ENCODE data around the gene SRSF7.
"Not testable (repeated sequence)": the region's sequence is repeated elsewhere in the genome, so short reads cannot be mapped to it uniquely, and the experiment has no call there.

Gene SRSF7

GRCh38 chr2:38754049-38754448 lies 2.9 kb upstream of the SRSF7 start:
- DNase-seq (ENCODE audit: low read depth) = no peak

DNA sequence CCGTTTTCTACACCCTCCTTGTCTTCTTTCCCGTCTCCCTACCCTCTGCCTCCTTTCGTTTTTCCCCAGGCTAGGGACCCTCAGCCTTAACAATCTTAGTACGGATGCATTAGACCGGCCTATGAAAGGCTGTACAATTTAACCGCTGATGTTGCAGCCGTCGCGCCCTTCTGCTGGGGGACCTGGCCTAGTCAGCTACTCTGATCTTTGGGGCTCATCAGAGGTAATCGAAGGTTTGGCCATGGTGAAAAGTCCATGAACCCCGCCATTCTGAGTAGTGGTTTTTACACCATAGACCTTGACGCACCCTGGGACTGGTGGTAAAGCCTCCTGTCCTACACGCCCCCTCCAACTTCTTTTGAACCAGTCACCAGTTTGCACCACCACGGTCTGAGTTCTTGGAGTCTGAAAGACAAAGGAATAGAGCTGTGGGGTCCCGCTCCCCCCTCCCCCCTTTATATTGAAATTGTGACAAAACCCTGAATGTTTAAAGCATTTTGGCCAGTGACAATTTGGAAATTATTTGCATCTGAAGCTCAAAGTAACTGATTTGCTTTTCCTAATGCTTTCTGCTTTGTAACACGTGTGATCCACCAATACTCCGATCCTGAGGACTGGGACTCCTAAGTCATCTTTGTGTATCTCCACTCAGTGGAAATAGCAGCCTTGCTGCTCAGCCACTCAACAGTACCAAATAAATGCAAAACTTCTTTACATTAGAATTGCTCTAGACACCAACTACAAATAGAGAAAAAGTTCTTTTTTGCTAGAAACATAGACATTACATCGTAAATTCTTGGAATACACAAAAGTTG lies 642 bp upstream of the SRSF7 start:
- DNase-seq (ENCODE audit: low read depth) = no peak

DNA sequence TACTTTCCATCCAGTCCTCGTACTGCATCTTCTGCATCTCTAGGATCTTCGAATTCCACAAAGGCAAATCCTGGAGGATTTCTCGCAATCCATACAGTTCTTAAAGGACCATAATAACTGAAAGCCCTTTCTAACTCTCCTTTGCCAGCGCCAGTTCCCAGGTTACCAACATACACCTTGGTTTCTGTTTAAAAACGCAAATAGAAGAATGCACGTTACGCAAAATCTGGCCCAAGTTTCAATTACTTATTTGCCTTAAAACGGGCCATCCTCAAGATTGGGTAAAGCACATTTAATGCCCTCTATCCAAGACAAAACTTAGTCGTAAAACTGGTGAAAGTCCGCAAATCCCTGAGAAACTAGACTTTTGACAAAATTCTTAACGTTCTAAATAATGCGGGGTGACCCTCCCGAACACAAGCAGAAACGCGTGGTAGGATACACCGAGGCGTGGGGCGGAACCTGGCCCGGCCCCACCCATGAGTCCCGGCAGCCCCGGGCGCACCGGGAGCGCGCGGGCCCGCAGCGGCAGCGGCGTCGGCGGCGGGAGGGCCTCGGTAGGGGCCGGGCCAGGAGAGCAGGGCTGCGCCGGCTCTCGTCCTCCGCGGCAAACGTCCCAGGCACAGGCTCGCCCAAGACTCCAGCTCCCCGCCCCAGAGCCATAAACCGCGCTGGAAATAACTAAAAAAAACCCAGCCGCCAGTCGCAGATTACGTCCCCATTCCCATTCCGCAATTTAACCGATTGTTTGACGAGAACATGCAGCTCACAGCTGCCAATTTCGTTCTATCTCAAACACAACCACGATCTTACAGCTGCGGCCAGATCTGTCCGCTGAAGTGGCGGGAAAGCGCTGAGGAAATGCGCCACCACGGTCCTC lies 910 bp downstream of the SRSF7 start:
- peak; percentile 29 for DNase-seq (ENCODE audit: low read depth)

DNA sequence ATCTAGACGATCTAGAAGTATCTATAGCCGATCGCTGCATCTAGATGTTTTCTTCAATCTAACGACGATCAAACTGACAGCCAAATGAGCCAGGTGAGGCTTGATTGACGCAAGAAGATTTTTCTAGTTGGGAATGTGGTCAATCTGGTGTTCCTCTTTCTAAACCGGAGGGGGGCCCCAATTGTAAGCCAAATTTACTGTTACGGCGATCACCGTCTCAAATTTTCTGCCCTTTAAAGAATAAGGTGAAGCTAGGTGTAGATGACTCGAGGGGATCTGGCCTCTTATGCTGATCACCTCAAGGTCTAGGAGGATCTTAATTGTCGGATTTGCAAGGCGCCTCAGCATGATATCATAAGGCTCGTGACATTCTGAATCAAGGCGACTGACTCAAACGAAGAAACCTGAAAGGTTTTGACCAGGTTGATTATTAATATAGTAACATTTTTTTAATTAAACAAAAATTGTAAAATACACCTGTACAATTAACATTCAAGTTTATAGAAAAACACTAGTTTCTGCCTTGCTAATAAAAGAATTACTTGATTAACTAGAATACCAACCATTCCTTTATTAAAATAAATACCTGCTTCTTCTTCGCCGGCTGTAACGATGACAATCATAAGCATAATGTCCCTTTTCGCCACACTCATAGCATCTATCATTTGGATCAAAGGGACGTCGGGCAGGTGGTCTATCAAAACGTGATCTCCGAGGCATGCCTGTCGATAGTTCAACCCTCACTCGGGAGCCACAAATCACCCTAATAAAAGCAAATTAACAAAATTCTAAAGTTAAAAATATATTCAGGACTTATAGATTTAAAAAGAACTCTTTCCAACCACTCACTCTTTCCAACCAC lies 2.0 kb downstream of the SRSF7 start:
- DNase-seq (ENCODE audit: low read depth) = no peak

GRCh38 chr2:38748391-38748790 lies 2.8 kb downstream of the SRSF7 start:
- no peak for DNase-seq (ENCODE audit: low read depth)

GRCh38 chr2:38747819-38748218 lies 3.3 kb downstream of the SRSF7 start:
- no peak for DNase-seq (ENCODE audit: low read depth)

- no peak for DNase-seq (ENCODE audit: low read depth)
Measured at GRCh38 chr2:38747007-38747424, 4.1 kb downstream of the SRSF7 start.

DNA sequence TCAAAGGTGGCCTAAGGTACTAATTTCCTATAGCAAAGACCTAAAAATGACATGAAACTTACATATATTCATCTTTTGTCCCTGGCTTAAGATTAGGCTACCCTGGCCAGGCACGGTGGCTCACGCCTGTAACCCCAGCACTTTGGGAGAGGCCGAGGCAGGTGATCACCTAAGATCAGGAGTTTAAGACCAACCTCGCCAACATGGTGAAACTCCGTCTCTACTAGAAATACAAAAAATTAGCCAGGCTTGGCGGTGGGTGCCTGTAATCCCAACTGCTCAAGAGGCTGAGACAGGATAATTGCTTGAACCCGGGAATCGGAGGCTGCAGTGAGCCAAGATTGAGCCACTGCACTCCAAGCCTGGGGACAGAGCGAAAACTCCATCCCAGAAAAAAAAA lies 5.9 kb downstream of the SRSF7 start:
- no peak for DNase-seq (ENCODE audit: low read depth)

DNA sequence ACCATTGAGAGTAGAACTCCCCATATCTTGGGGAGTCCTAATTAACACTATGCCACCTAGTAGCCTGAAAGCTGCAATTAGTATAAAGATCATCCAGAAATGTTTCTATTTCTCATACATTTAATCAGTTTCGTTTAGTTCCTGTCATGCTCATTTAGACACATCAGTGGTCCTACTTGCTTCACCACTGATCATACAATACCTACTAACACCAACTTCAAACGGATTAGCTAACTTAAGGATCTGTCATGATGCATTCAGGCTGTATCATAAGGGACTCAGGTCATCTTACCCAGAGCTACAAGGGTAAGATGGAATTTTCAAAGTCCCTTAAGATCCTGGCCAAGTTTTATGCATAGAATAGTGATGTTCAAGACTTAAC lies 6.8 kb downstream of the SRSF7 start:
- DNase-seq (ENCODE audit: low read depth) = no peak

DNA sequence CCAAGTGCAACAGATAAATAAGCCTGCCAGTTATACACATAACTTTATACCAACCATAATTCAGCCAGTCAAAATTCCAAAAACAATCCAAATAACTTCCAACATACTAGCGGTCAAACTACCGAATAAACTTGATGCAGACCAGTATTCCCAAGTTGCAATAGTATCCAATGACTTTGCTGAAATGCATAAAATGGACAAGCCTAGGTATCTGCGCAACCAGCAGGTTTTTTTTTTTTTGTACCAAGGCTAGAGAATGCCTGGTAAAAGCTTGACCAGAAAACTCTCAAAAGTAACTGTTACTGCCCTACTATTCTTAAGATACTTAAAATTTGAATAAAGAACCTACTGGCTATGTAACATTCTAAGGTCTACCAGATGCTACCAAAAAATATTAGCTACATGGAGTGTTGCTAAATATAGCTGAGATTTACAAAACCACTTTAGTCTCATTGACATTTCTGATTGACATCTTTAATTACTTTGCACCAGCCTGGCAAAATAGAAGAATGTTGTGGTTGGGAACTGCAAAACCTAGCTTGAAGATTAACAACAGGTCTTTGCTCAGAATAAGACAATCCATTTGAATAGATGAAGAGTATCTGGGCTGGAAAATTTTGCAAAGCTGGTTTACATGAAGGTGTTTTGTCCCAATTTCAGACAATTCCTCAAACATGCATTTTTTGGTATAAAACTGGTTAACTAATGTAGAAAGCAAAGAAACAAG lies 7.3 kb downstream of the SRSF7 start:
- no peak for DNase-seq (ENCODE audit: low read depth)

GRCh38 chr2:38742797-38743559 lies 8.2 kb downstream of the SRSF7 start:
- no peak for DNase-seq (ENCODE audit: low read depth)

GRCh38 chr2:38740851-38741731 lies 10.1 kb downstream of the SRSF7 start:
- no peak for DNase-seq (ENCODE audit: low read depth)

GRCh38 chr2:38739524-38739923 lies 11.6 kb downstream of the SRSF7 start:
- DNase-seq (ENCODE audit: low read depth) = no peak

GRCh38 chr2:38737925-38738324 lies 13.2 kb downstream of the SRSF7 start:
- no peak for DNase-seq (ENCODE audit: low read depth)

DNA sequence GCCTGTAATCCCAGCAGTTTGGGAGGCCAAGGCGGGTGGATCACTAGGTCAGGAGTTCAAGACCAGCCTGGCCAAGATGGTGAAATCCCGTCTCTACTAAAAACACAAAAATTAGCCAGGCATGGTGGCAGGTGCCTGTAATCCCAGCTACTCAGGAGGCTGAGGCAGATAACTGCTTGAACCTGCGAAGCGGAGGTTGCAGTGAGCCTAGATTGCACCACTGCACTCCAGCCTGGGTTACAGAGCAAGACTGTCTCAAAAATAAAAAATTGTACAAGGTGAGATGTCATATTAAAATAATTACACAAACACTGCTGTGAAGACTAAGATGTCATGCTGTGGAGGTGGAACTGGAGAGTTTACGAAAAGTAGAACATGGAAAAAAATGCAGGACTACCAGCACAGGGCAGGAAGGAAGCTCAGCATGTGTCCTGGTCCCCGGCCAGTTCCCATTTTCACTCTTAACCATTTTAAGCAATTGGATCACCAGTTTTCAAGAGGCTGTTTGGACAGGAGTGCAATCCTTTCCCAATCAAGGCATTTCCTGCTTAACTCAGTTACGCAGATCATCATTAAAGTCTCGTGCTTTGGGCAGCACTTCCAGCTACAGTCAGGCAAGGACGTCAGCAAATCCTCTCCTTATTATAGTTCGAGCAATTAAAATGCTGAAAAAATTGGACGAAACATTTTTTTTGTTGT lies 14.0 kb downstream of the SRSF7 start:
- DNase-seq (ENCODE audit: low read depth) = not testable (repeated sequence)

DNA sequence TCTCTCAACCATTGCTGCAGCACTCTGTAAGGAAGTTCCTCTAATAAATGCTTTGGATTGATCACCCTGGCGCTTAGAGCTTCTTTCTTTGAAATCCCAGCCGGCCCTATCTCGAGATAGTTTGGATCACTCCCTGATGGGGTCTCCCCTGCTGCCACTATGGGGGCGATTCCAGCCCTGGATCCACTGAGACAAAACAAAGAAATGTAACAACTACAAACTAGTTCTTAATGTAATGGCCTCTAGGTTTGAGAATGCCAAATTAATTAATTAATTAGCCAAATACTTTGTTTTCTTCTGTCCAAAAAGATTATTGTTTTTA lies 15.2 kb downstream of the SRSF7 start:
- DNase-seq (ENCODE audit: low read depth) = no peak

GRCh38 chr2:38734299-38735058 lies 16.7 kb downstream of the SRSF7 start:
- DNase-seq (ENCODE audit: low read depth) = no peak

- no peak for DNase-seq (ENCODE audit: low read depth)
Measured at GRCh38 chr2:38733300-38733971, 17.7 kb downstream of the SRSF7 start.

Data from activated T-cell treated with anti-CD3 and anti-CD28 coated beads for 48 hours (primary cell).